ENCODE results near the gene CASQ1.

Gene CASQ1

GRCh38 chr1:160232911-160233310 lies 42.5 kb downstream of the CASQ1 start:
- DNase-seq = no peak

GRCh38 chr1:160236806-160237205 lies 46.4 kb downstream of the CASQ1 start:
- DNase-seq = no peak

- no peak for DNase-seq
Measured at GRCh38 chr1:160237558-160237957, 47.2 kb downstream of the CASQ1 start.

GRCh38 chr1:160238408-160238807 lies 48.0 kb downstream of the CASQ1 start:
- DNase-seq = no peak

GRCh38 chr1:160239582-160240299 lies 49.4 kb downstream of the CASQ1 start:
- no peak for DNase-seq

- DNase-seq = no peak
Measured at GRCh38 chr1:160243767-160244166, 53.4 kb downstream of the CASQ1 start.

- DNase-seq = no peak
Measured at GRCh38 chr1:160244209-160244608, 53.8 kb downstream of the CASQ1 start.

GRCh38 chr1:160245434-160245833 lies 55.1 kb downstream of the CASQ1 start:
- DNase-seq = no peak

GRCh38 chr1:160247053-160247452 lies 56.7 kb downstream of the CASQ1 start:
- DNase-seq = no peak

- no peak for DNase-seq
Measured at GRCh38 chr1:160251011-160251410, 60.6 kb downstream of the CASQ1 start.
